NT2/D1 (cell line): ENCODE measurements around the gene CXADR.

Experiments
- DNase-seq: peaks from one replicate; pipeline ENCODE4 v3.0.0-alpha.2; 2011; ENCODE audit warnings: low read depth, low spot score
- H3K27me3 ChIP-seq: 2 replicates; pipeline ENCODE4 v1.6.0; 2011; ENCODE audit warnings: mild to moderate bottlenecking; ENCODE audit not compliant: insufficient read length, insufficient read depth
- H3K36me3 ChIP-seq: 2 replicates; pipeline ENCODE4 v1.6.1; 2011; ENCODE audit warnings: mild to moderate bottlenecking, low read length, mixed read lengths; ENCODE audit not compliant: insufficient read depth, insufficient read length
- H3K4me1 ChIP-seq: 2 replicates; pipeline ENCODE4 v1.5.1; 2011; ENCODE audit not compliant: insufficient read depth, insufficient read length
- H3K4me3 ChIP-seq: 2 replicates; pipeline ENCODE4 v1.5.1; 2011; ENCODE audit warnings: low read depth; ENCODE audit not compliant: insufficient read length
- H3K9ac ChIP-seq: 2 replicates; pipeline ENCODE4 v1.6.0; 2011; ENCODE audit warnings: low read depth; ENCODE audit not compliant: insufficient read length
- H3K9me3 ChIP-seq: 2 replicates; pipeline ENCODE4 v1.5.1; 2011; ENCODE audit warnings: mild to moderate bottlenecking, low read length; ENCODE audit not compliant: insufficient read depth
- SUZ12 ChIP-seq: IDR thresholded peaks from 2 replicates; pipeline ENCODE4 v1.6.1; 2011; ENCODE audit not compliant: insufficient read length, insufficient read depth; ENCODE audit errors: extremely low read depth
- YY1 ChIP-seq: IDR thresholded peaks from 2 replicates; pipeline ENCODE4 v1.6.1; 2011; ENCODE audit not compliant: insufficient read length, insufficient read depth
- ZNF274 ChIP-seq: IDR thresholded peaks from 2 replicates; pipeline ENCODE4 v1.6.1; 2011; ENCODE audit warnings: mild to moderate bottlenecking, low read depth, low read length

Gene CXADR

GRCh38 chr21:17491716-17492414 is 21.0 kb upstream of the CXADR start:
- no peak for TF ChIP-seq ZNF274
- TF ChIP-seq YY1: no peak
- TF ChIP-seq SUZ12: no peak
- no peak for DNase-seq

GRCh38 chr21:17492415-17493168 is 20.3 kb upstream of the CXADR start:
- Histone ChIP-seq H3K9me3 (no peaks in the 10 kb centered on the region), H3K9ac (no peak overlapping the region), H3K36me3 (no peaks in the 10 kb centered on the region), H3K4me3 (no peak overlapping the region), H3K4me1 (no peaks in the 10 kb centered on the region), H3K27me3 (no peaks in the 10 kb centered on the region)
- DNase-seq: no peak
- TF ChIP-seq SUZ12 (no peak), ZNF274 (no peak), YY1 (no peak)

More at GRCh38 chr21:17491716-17492414, 21.0 kb upstream of the CXADR start:
- H3K9me3 ChIP-seq: no peaks in the 10 kb centered on the region
- H3K27me3 ChIP-seq: no peaks in the 10 kb centered on the region
- no peak overlapping the region for H3K9ac ChIP-seq
- no peaks in the 10 kb centered on the region for H3K4me1 ChIP-seq
- no peaks in the 10 kb centered on the region for H3K36me3 ChIP-seq
- H3K4me3 ChIP-seq: no peak overlapping the region

- DNase-seq: no peak
- no peak overlapping the region for H3K4me3 ChIP-seq
- H3K9me3 ChIP-seq: no peaks in the 10 kb centered on the region
- H3K36me3 ChIP-seq: no peaks in the 10 kb centered on the region
- TF ChIP-seq YY1: no peak
- no peak for TF ChIP-seq SUZ12
- no peak for TF ChIP-seq ZNF274
- no peaks in the 10 kb centered on the region for H3K27me3 ChIP-seq
- H3K9ac ChIP-seq: no peak overlapping the region
- no peaks in the 10 kb centered on the region for H3K4me1 ChIP-seq
Measured at GRCh38 chr21:17494051-17494450, 18.8 kb upstream of the CXADR start.

GRCh38 chr21:17495680-17496079 is 17.2 kb upstream of the CXADR start:
- Histone ChIP-seq H3K9ac (no peak overlapping the region), H3K4me3 (no peak overlapping the region), H3K4me1 (no peaks in the 10 kb centered on the region), H3K9me3 (no peaks in the 10 kb centered on the region), H3K27me3 (no peaks in the 10 kb centered on the region), H3K36me3 (no peaks in the 10 kb centered on the region)
- no peak for TF ChIP-seq ZNF274
- no peak for TF ChIP-seq YY1
- TF ChIP-seq SUZ12: no peak
- no peak for DNase-seq

GRCh38 chr21:17497316-17497715 is 15.5 kb upstream of the CXADR start:
- DNase-seq: no peak
- no peak overlapping the region for H3K4me3 ChIP-seq
- no peaks in the 10 kb centered on the region for H3K27me3 ChIP-seq
- H3K9me3 ChIP-seq: no peaks in the 10 kb centered on the region
- no peak for TF ChIP-seq YY1
- TF ChIP-seq ZNF274: no peak
- TF ChIP-seq SUZ12: no peak
- no peaks in the 10 kb centered on the region for H3K36me3 ChIP-seq
- no peaks in the 10 kb centered on the region for H3K4me1 ChIP-seq
- H3K9ac ChIP-seq: no peak overlapping the region

GRCh38 chr21:17498586-17498985 is 14.3 kb upstream of the CXADR start:
- TF ChIP-seq SUZ12 (no peak), YY1 (no peak), ZNF274 (no peak)
- Histone ChIP-seq H3K9me3 (no peaks in the 10 kb centered on the region), H3K27me3 (no peaks in the 10 kb centered on the region), H3K4me1 (no peaks in the 10 kb centered on the region), H3K4me3 (no peak overlapping the region), H3K9ac (no peak overlapping the region), H3K36me3 (no peaks in the 10 kb centered on the region)
- no peak for DNase-seq
